GM12874 (cell line): ENCODE results near the gene SLC6A6.

Source experiments
- CTCF ChIP-seq: IDR thresholded peaks from 2 replicates; pipeline ENCODE4 v1.5.1; 2011; ENCODE audit warnings: low read depth, mild to moderate bottlenecking, control low read depth, low read length, moderate library complexity; ENCODE audit not compliant: insufficient read depth

Gene SLC6A6

GRCh38 chr3:14472471-14473351 lies 70.3 kb downstream of the SLC6A6 start:
- TF ChIP-seq CTCF = no peak

- no peak for TF ChIP-seq CTCF
Observed at GRCh38 chr3:14473411-14473891, 71.0 kb downstream of the SLC6A6 start.

GRCh38 chr3:14474363-14475081 lies 72.1 kb downstream of the SLC6A6 start:
- no peak for TF ChIP-seq CTCF

- TF ChIP-seq CTCF = no peak
Observed at GRCh38 chr3:14475621-14476020, 73.2 kb downstream of the SLC6A6 start.

- no peak for TF ChIP-seq CTCF
Observed at GRCh38 chr3:14476583-14477265, 74.3 kb downstream of the SLC6A6 start.

GRCh38 chr3:14477311-14477935 lies 75.0 kb downstream of the SLC6A6 start:
- no peak for TF ChIP-seq CTCF
